ENCODE measurements around the gene TTC28. TPM values are rescaled to one million over a fixed set of nuclear protein-coding genes. Genes with fewer than 3 reads are reported as not detected.
"Not testable (repeated sequence)": the region's sequence is repeated elsewhere in the genome, so short reads cannot be mapped to it uniquely, and the experiment has no call there.

The TTC28 gene
- total RNA-seq, 4 donors from 2014 or later: 49.8 to 99.7 (median 79.7) TPM

GRCh38 chr22:28710576-28711191 is 31.0 kb upstream of the TTC28 start:
- DNase-seq: no peak
- Histone ChIP-seq H3K4me3 (replicated peaks in 1 of 3) (no peak overlapping the region), H3K27ac (peak overlapping the region in 1 of 3 donors; percentile 13), H3K4me1 (peaks cover 12 to 18% of the 10 kb centered on the region in 2 donors), H3K9me3 (no peaks in the 10 kb centered on the region), H3K27me3 (no peaks in the 10 kb centered on the region), H3K36me3 (no peaks in the 10 kb centered on the region)
- 74 to 77% methylated on average over 3 of the region's 3 CpGs for WGBS, 2 donors
- no peak for TF ChIP-seq CTCF (IDR thresholded peaks at IDR 0.05)
- no peak for TF ChIP-seq POLR2A (IDR thresholded peaks at IDR 0.05)
- intact Hi-C loops (cut with DNase I): no loop called here

GRCh38 chr22:28710107-28710506 is 30.5 kb upstream of the TTC28 start:
- TF ChIP-seq CTCF (IDR thresholded peaks at IDR 0.05) (no peak), POLR2A (IDR thresholded peaks at IDR 0.05) (no peak)
- Histone ChIP-seq H3K27me3 (no peaks in the 10 kb centered on the region), H3K9me3 (no peaks in the 10 kb centered on the region), H3K4me1 (peaks cover 7 to 18% of the 10 kb centered on the region in 2 donors), H3K4me3 (replicated peaks in 1 of 3) (no peak overlapping the region), H3K27ac (peak overlapping the region in 1 of 3 donors; percentile 13), H3K36me3 (no peaks in the 10 kb centered on the region)
- intact Hi-C loops (cut with DNase I): no loop called here
- DNase-seq: no peak

GRCh38 chr22:28706845-28707244 is 27.2 kb upstream of the TTC28 start:
- Histone ChIP-seq H3K27me3 (no peaks in the 10 kb centered on the region), H3K27ac (no peak overlapping the region), H3K36me3 (no peaks in the 10 kb centered on the region), H3K4me1 (peaks cover 5 to 17% of the 10 kb centered on the region in 2 donors), H3K4me3 (replicated peaks in 1 of 3) (no peak overlapping the region), H3K9me3 (no peaks in the 10 kb centered on the region)
- 85 to 87% methylated on average over 6 of the region's 6 CpGs for WGBS, 2 donors
- no peak for DNase-seq
- TF ChIP-seq CTCF (IDR thresholded peaks at IDR 0.05) (no peak), POLR2A (IDR thresholded peaks at IDR 0.05) (no peak)
- intact Hi-C loops (cut with DNase I): no loop called here

- Histone ChIP-seq H3K27me3 (no peaks in the 10 kb centered on the region), H3K9me3 (no peaks in the 10 kb centered on the region), H3K4me3 (replicated peaks in 1 of 3) (no peak overlapping the region), H3K36me3 (no peaks in the 10 kb centered on the region), H3K27ac (no peak overlapping the region), H3K4me1 (peaks cover 0 to 5% of the 10 kb centered on the region in 2 donors)
- intact Hi-C loops (cut with DNase I): no loop called here
- DNase-seq: no peak
- no peak for TF ChIP-seq CTCF (IDR thresholded peaks at IDR 0.05)
- no peak for TF ChIP-seq POLR2A (IDR thresholded peaks at IDR 0.05)
Measured at GRCh38 chr22:28703436-28703835, 23.8 kb upstream of the TTC28 start.

GRCh38 chr22:28702891-28703290 is 23.3 kb upstream of the TTC28 start:
- DNase-seq: no peak
- no peaks in the 10 kb centered on the region for H3K9me3 ChIP-seq
- H3K4me3 ChIP-seq (replicated peaks in 1 of 3): no peak overlapping the region
- TF ChIP-seq POLR2A (IDR thresholded peaks at IDR 0.05): no peak
- no peak for TF ChIP-seq CTCF (IDR thresholded peaks at IDR 0.05)
- 92 to 95% methylated on average over 2 of the region's 2 CpGs for WGBS, 2 donors
- H3K27ac ChIP-seq: no peak overlapping the region
- no peaks in the 10 kb centered on the region for H3K36me3 ChIP-seq
- peaks cover 0 to 5% of the 10 kb centered on the region in 2 donors for H3K4me1 ChIP-seq
- H3K27me3 ChIP-seq: no peaks in the 10 kb centered on the region
- intact Hi-C loops (cut with DNase I): no loop called here

GRCh38 chr22:28693041-28693760 is 13.6 kb upstream of the TTC28 start:
- H3K27me3 ChIP-seq; H3K4me3 ChIP-seq (replicated peaks in 1 of 3); H3K9me3 ChIP-seq; intact Hi-C loops (cut with DNase I); H3K36me3 ChIP-seq: not testable (repeated sequence)
- WGBS, 2 donors: 44 to 55% methylated on average over 6 of the region's 6 CpGs
- DNase-seq: peak; percentile 53 to 64
- H3K4me1 ChIP-seq: peaks cover 12 to 14% of the 10 kb centered on the region in 2 donors
- peak overlapping the region; percentile 20 to 52 (median 37) for H3K27ac ChIP-seq

GRCh38 chr22:28689796-28690195 is 10.2 kb upstream of the TTC28 start:
- WGBS, 2 donors: 83 to 87% methylated on average over 2 of the region's 2 CpGs
- H3K4me3 ChIP-seq (replicated peaks in 1 of 3); H3K27ac ChIP-seq; H3K27me3 ChIP-seq; intact Hi-C loops (cut with DNase I); H3K9me3 ChIP-seq; H3K36me3 ChIP-seq: not testable (repeated sequence)
- peaks cover 12 to 14% of the 10 kb centered on the region in 2 donors for H3K4me1 ChIP-seq
- peak; percentile 48 to 62 for DNase-seq

GRCh38 chr22:28682966-28683365 is 3.3 kb upstream of the TTC28 start:
- WGBS, 2 donors: 94 to 96% methylated on average over 4 of the region's 4 CpGs
- H3K36me3 ChIP-seq; DNase-seq; H3K27me3 ChIP-seq; H3K4me3 ChIP-seq (replicated peaks in 1 of 3); H3K4me1 ChIP-seq; H3K9me3 ChIP-seq; H3K27ac ChIP-seq; intact Hi-C loops (cut with DNase I): not testable (repeated sequence)

All from thyroid gland (tissue), 4 donors.